GM18517 (cell line): ENCODE data around the gene DYNC1I2.
"Not testable (repeated sequence)": the region's sequence is repeated elsewhere in the genome, so short reads cannot be mapped to it uniquely, and the experiment has no call there.

Experiments used
- ATAC-seq: cut with Tn5 transposase; IDR thresholded peaks from one replicate; pipeline ENCODE4 v1.9.1; 2021; ENCODE audit warnings: mild to moderate bottlenecking, moderate library complexity; ENCODE audit not compliant: unreplicated experiment

The DYNC1I2 gene

DNA sequence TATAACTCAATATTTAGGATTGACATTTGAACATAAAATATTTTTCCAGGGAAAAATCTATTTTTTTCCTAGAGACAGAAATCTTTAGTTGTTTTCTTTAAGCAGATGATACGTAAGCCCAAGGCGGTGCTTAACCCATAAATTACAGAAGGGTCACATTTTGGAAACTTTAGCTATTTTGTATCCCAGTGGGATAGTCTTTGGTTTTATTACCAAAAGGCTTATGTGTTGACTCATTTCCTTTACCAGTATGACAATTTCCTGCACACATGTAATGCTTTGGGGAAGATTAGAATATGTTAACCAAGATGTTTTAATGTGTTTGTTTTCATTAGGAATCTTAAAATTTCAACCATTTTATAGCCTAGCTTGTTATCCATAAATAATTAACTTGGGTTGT, 24.8 kb downstream of the DYNC1I2 start:
- no peak for ATAC-seq

DNA sequence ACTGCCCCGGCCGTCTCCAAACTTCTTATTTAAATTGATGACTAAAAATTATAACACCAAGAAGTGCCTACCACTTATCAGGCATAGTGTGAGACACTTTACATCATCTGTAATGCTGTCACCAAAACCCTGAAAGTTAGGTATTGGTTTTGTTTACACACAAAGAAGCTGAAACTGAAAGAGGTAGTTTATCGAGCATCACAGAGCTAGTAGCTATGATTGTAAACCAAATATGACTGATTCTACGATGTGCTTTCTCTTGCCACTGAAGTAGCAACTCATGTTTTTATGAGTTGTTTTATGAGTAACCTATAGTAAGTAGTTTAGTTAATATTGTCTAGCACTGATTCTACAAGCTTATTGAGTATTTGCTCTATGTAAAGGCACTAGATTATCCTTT, 31.5 kb downstream of the DYNC1I2 start:
- ATAC-seq, result no peak

DNA sequence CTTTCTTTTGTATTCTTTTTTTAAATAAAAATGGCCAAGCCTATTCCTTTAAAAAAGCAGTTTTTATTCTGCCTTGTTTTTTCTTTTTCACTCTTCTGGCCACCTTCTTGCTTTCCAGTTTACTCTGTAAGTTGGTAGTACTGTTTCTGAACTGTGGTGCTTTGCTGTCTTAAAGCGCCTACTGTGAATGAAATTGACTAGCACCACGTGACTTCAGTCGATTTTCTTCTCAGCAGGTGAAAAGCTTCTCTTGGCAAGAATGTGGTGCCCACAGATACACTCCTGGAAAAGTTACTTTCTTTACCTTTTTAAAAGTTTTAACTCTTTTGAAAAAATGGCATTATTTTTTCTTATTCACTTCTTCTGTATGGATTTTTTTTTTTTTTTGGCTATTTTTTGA, 32.4 kb downstream of the DYNC1I2 start:
- ATAC-seq, result no peak

DNA sequence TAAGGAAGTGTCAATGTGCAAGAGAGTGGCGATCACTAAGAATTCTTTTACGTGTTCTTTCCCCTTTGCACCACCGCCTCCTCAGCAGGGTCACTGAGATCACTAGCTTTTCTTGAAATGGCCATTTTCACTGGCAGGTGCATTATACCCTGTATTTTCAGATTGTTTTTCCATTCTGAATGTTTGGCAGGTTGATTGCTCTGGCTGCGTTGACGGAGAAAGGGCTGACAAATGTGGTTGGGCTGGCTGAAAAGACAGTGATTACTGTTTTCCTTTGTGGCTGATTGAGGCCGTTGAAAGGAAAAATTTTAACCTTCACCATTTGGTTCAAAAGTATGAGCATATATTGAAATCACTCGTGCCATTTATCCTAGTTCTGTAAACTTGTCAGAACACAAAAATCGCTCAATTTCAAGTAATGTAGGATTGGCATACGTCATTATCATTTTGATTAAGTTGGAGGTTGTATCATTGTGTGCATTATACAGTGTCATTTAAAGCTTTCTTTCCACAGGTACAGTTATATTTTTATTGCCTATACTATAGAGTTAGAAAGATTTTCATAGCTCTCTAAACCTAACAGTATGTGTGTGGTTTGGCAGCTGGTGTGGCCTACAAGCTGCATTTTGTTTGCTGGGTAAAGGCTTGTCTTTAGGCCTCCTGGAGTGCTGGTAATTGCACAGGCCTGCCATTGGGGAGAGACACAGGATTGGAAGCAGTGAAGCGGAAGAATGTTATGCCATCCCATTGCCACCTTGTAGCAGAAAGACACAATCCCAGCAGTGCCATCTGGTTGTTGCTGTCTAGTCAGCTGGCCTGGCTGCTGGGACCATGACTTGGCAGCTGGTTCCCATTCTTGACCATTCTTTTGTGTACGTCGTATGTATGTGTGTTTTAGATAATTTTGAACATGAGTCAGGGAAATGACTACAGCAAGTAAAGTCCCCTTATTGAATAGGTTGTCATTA, 36.7 kb downstream of the DYNC1I2 start:
- ATAC-seq, result no peak

DNA sequence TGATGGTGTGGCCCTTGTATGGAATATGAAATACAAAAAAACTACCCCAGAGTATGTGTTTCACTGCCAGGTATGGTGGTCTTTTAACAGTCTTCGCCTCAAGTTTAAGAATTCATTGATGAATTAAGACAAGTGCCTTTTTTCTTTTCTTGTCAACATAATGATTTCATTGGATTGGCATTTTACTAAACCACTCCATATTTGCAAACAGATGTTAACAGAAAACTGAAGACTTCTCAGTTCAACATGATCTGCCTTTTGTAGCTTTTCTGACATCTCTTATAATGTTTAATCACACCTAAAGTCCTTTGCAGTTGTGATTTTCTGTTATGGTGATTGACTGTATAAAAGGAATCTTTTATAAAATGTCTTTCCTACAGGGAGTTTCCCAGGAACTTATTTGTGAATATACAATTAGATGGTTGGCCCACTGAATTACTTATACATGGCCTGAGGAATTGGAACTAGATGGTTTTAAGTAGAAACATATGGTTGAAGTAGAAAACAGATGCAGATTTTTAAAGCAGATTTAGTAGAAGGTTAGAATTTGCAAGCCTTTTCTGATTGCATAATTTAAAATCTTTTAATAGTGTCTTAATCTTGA, 39.7 kb downstream of the DYNC1I2 start:
- no peak for ATAC-seq

DNA sequence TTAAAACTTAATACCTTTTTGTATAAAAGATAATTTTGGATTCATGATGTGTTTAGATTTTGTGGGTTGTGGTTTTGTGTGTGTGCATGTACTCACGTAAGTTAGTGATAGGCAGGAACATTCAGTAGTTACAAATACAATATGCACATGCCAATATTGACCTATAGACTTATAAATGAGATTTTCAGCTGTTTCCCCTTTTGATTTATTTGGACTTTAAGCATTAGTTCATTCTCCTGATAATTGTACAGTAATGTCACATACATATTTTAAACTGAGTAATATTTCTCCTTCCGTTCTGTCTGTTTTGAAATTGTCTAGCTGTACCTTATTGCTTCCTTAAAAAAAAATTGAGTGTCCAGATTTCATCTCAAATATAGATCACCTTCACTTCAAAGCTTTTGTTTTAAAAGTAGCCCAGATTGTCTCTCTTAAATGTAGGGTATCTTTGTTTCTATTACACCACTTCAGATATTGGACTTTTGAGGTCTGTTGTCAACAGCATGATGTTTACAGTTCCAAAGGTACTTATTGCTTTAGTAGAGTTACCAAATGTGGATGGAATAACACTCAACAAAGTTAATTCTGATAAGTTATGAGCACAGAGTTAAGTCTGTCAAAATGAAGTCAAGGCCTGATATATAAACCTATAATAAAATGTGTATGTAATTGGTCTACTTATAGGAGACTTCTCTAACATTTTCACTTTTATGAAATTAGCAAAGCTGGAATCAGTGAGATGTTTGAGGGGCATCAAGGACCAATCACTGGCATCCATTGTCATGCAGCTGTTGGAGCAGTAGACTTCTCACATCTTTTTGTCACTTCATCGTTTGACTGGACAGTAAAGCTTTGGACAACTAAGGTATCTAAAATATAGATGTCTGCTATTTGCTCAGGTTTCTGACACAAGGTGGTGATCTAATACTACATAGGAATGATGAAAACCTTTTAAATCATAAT, 42.0 kb downstream of the DYNC1I2 start:
- no peak for ATAC-seq

DNA sequence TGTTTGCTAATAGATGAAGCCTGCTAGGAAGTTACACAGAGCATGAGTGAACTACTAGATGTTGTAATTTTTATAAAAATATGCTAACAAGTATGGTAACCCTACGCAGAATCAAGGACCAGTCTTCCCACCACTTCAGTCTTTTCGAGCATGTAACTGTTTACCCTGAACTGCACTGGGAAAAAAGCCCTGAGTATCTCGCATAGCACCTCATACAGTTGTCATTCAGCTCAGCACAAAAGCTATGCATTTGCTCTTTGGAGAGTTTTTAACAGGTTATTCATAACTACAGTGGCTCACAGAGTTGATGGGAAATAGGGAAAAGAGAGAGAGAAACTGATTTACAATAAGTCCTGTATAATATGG, 42.7 kb downstream of the DYNC1I2 start:
- ATAC-seq, result no peak

DNA sequence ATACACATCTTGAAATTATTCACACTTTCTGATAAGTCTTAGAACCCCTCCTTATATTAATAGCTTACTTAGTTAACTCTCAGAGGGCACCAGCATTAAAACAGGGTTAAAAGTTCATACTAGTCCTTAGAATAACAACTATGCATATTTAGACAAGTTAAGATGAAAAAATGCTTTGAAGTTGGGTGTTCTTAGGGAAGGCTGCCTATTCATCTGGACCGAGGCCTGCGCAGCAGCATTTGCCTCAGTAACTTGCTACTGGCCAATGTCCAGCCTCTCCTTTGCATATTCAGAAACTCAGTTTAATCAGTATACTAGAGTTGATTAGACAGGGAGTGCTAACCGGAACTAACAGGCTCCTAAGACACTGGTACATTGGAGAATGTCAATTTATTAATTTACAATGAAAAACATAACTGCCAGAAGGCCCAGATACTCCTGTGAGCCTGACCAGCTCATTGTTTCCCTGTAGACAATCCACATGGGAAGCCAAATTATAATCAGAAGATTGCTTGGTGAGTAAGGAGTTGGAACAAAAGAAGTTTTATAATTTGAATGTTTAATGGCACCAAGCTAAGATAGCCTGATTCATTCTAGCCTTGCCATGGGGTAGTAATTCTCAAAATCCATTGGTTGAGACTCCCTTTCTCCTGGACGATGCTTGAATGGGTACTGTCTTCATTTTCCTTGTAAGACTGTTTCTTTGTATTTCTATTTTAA, 48.9 kb downstream of the DYNC1I2 start:
- no peak for ATAC-seq

DNA sequence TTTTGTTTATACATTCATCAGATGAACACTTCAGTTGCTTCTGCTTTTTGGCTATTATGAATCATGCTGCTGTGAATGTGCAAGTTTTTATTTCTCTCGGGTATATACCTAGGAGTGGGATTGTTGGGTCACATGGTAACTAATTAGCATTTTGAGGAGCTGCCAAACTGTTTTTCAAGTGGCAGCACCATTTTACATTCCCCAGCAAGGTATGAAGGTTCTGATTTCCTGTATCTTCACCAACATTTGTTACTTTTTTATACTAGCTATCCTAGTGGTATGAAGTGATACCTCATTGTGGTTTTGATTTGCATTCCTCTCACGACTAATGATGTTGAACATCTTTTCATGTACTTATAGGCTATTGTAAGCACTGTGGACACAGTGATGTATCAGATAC, 53.9 kb downstream of the DYNC1I2 start:
- peak; percentile 55 for ATAC-seq

DNA sequence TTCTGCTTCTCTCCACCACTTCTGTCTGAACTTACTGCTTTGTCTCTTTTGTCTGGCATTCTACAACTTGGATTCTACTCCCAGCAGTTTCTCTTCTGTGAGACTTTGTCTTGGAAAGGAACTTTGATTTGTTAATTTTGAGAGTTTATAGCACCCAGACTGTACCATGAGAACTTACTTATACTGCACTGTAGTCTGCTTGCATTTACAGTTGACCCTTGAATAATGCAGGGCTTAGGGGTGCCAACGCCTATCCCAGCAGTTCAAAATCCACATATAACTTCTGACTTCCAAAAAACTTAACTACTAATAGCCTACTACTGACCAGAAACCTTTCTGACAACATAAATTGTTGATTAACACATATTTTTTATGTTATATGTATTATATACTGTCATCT, 55.5 kb downstream of the DYNC1I2 start:
- no peak for ATAC-seq

DNA sequence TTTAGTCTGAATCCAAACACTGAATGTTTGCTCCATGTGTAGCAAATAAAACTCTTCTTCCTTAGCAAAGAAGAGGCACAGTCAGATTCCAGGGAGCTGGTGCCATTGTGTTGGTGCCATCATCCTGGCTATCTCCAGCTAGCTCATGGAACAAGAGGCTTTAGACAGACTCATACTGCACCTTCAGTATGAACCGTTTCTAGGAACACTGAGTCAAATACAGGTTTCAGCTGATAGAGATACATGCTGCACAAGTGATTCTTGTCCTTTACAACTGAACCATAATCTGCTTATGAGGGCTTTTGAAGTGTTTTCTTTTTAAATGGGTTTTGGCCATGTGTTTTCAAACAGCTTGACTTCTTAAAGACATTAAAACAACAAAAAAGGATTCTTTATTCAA, 57.9 kb downstream of the DYNC1I2 start:
- ATAC-seq, result no peak

DNA sequence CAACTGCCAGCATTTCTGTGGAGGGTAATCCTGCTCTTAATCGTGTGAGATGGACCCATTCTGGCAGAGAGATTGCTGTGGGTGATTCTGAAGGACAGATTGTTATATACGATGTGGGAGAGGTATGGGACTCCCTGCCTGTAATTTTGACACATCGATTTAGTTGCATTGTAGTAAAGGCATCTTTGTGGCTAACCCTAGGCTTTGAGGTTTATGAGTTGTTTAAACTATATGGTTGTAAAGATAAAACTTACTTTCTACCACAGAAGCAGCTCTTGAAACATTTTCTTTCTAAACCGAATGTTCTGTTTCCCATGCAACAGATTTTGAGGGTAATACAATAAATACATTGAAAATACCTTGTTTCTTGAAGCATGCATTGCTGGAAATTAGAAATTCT, 58.5 kb downstream of the DYNC1I2 start:
- no peak for ATAC-seq

DNA sequence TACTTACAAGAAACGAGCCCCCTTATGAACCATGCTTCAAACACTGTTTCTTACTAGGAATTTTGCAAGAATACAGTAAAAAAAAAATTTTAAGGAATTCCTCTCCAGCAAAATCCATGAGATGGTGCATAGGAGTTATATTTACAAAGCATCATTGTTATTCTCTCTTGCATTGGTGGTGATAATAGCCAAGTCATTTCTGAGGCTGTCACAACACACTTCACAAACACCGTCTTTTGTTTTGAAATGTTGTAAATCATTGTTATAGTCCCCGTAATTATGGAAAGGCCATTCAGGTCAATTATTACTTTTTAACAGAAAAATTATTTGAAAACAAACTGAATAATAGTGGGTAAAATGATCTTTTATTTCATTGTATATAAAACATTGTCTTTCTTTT, 60.1 kb downstream of the DYNC1I2 start:
- no peak for ATAC-seq

DNA sequence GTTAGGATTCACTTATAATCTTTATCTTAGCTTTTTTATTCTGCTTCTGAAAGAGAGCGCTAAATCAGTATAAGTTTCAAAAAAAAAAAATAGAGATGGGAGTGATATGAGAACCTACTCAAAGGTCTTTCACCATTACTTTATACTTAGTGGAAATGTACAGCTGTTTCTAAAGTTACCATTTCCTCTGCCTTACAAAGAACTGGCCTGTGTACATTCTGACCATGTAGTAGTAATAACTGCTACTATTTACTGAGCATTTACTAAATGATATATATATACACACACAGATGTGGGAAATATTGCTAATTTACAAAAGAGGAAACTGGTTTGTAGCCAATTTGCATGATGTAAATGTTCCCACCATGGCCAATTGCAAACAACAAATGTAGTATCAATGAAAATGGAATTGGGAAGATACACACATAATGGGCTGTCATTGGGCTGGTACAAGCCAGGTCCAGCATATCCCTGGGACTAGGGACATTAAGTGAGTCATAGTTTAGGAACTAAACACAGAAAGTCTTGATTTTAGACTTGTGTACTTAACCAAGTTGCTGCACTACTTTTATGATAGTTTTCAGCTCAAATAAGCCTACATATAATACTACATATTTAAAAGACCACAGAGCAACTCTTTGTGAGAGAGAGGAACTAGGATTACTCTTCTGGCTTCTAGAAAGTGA, 67.1 kb downstream of the DYNC1I2 start:
- ATAC-seq, result no peak

DNA sequence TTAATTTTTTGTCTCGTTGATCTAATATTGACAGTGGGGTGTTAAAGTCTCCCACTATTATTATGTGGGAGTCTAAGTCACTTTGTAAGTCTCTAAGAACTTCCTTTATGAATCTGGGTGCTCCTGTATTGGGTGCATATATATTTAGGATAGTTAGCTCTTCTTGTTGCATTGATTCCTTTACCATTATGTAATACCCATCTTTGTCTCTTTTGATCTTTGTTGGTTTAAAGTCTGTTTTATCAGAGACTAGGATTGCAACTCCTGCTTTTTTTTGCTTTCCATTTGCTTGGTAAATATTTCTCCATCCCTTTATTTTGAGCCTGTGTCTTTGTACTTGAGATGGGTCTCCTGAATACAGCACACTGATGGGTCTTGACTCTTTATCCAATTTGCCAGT, 71.5 kb downstream of the DYNC1I2 start:
- ATAC-seq, result not testable (repeated sequence)

DNA sequence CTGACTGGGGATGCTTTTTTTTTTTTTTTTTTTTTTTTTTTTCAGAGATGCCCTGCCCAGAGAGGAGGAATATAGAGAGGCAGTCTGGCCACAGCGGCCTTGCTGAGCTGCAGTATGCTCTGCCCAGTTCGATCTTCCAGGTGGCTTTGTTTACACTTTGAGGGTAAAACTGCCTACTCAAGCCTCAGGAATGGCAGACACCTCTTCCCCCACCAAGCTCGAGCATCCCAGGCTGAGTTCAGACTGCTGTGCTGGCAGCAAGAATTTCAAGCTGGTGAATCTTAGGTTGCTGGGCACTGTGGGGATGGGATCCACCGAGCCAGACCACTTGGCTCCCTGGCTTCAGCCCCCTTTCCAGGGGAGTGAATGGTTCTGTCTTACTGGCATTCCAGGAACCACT, 73.9 kb downstream of the DYNC1I2 start:
- ATAC-seq, result not testable (repeated sequence)

DNA sequence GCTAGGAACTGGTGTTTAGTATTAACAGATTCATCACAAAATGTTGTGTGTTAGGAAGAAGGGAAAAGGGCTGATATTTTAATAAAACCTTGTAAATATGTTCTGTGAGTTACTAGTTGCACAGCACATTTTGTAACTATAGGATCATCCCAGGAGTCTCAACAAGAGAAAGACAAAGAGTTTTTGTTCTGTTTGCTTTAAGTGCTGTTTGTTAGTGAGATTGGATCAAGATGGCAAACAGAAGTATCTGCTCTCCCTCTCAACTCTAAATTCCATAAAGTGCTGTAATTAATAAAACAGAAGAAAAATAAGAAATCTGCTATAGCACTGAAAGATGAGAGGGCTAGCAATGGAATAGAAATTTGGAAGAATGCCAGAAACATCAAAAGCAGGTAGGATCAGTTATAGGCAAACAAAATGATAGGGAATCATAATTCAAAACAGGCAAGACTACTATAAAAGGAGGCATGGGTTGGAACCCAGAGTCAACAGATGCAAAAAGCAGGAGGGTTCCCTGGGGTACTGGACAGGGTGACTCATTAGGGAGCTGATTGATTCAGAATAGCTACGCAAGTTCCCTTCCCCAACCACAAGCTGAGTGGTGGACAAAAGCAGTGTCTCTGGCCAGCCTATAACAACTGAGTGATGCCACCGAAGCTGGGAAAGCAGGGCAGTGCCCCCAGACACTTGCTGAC, 75.8 kb downstream of the DYNC1I2 start:
- ATAC-seq, result no peak

DNA sequence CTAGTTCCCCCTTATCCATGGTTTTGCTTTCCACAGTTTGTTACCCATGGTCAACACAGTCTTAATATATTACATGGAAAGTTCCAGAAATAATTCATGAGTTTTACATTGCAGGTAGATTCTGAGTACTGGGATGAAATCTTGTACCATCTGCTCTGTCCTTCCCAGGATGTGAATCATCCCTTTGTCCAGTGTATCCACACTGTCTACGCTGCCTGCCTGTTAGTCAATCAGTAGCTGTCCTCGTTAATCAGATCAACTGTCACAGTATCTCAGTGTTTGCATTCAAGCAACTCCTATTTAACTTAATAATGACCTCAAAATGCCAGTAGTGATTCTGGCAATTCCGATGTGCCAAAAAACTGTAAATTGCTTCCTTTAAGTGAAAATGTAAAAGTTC, 76.3 kb downstream of the DYNC1I2 start:
- ATAC-seq, result no peak

DNA sequence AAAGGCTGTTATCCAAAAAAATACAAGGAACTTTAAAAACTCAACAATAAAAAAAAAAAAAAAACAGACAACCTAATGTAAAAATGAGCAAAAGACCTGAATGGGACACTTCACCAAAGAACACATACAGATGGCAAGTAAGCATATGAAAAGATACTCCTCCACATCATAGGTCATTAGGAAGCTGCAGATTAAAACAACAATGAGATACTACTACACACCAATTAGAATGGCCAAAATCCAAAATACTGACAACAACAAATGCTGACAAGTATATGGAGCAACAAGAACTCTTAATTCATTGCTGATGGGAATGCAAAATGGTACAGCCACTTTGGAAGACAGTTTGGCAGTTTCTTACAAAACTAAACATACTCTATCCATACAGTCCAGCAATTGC, 84.2 kb downstream of the DYNC1I2 start:
- no peak for ATAC-seq

DNA sequence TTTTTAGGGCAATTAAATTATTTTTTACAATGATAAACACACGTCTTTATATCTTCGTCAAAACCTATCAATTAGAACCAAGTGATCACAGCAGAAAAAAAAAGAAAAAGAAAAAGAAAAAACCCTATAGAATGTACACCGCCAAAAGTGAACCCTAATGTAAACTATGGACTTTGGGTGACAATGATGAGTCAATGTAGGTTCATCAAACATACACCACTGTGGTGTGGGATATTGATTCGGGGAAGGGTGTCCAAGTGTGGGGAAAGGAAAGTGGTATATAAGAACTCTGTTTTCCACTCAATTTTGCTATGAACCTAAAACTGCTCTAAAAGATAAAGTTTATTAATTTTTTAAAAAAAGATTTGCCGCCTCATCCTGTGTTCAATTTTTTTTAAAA, 85.1 kb downstream of the DYNC1I2 start:
- no peak for ATAC-seq
